ENCODE data around the gene DPYD. TPM values are rescaled to one million over a fixed set of nuclear protein-coding genes. Genes with fewer than 3 reads are reported as not detected.

The DPYD gene
- total RNA-seq, 2 donors from 2014 or later = 52.3 to 53.6 TPM

GRCh38 chr1:97424209-97424608 is 496.6 kb downstream of the DPYD start:
- DNase-seq (no peak), ATAC-seq (no peak)
- H3K27ac Mint-ChIP-seq = no peak overlapping the region
- H3K36me3 Mint-ChIP-seq (ENCODE audit: low read depth) = peaks cover 8% of the 10 kb centered on the region
- H3K27me3 Mint-ChIP-seq = no peaks in the 10 kb centered on the region
- H3K4me3 Mint-ChIP-seq = no peak overlapping the region
- H3K4me1 Mint-ChIP-seq = peaks cover 13% of the 10 kb centered on the region
- no peaks in the 10 kb centered on the region for H3K9me3 ChIP-seq (ENCODE audit: control insufficient read depth, low read length, poor library complexity, severe bottlenecking)

DNA sequence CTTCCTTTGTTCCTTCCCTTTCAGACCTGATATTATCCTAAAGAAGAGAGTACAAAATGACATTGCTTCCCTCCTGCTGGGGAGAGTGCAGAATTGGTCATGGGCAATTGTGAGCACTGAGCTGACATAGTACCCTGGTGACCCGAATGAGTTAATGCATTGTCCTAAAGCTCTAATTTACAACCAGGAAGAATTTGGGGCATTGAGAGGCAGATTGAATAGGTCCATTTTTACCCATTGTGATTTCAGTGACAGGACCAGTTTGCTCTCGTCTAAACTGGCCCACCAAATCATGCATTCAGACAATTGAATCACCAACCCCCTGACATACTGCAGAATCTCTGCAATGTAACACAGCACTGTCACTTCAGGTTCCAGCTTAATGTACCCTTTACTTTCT is 497.4 kb downstream of the DPYD start:
- Mint-ChIP-seq H3K27me3 (no peaks in the 10 kb centered on the region), H3K36me3 (ENCODE audit: low read depth) (peaks cover 11% of the 10 kb centered on the region), H3K4me3 (no peak overlapping the region), H3K4me1 (peaks cover 13% of the 10 kb centered on the region), H3K27ac (no peak overlapping the region)
- DNase-seq (no peak), ATAC-seq (no peak)
- H3K9me3 ChIP-seq (ENCODE audit: control insufficient read depth, low read length, poor library complexity, severe bottlenecking) = no peaks in the 10 kb centered on the region

DNA sequence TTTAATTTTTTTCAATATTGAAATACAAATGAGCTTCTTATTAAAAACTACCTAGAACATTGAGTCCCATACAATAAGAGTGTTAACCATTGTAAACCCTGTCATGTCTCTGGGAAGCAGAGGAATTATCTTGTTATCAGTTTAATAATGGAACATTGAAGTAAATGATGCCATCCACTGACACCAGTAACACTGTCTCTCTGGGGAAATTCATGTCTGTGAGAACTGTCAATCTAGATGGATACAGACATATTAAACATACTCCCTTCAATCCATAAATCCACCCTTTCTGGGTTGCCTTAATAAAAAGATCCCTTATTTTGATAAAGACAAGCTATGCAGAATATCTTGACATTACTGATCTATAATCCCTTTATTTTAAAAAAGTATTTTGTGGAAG is 503.2 kb downstream of the DPYD start:
- Mint-ChIP-seq H3K4me3 (no peak overlapping the region), H3K27me3 (no peaks in the 10 kb centered on the region), H3K27ac (no peak overlapping the region), H3K36me3 (ENCODE audit: low read depth) (peaks cover 12% of the 10 kb centered on the region), H3K4me1 (no peaks in the 10 kb centered on the region)
- DNase-seq (no peak), ATAC-seq (no peak)
- no peaks in the 10 kb centered on the region for H3K9me3 ChIP-seq (ENCODE audit: control insufficient read depth, low read length, poor library complexity, severe bottlenecking)

GRCh38 chr1:97414682-97415312 is 506.0 kb downstream of the DPYD start:
- peaks cover 9% of the 10 kb centered on the region for H3K36me3 Mint-ChIP-seq (ENCODE audit: low read depth)
- DNase-seq (no peak), ATAC-seq (no peak)
- no peaks in the 10 kb centered on the region for H3K4me1 Mint-ChIP-seq
- H3K27me3 Mint-ChIP-seq = no peaks in the 10 kb centered on the region
- no peak overlapping the region for H3K4me3 Mint-ChIP-seq
- no peaks in the 10 kb centered on the region for H3K9me3 ChIP-seq (ENCODE audit: control insufficient read depth, low read length, poor library complexity, severe bottlenecking)
- H3K27ac Mint-ChIP-seq = no peak overlapping the region

- DNase-seq = no peak
- Mint-ChIP-seq H3K4me3 (no peak overlapping the region), H3K4me1 (no peaks in the 10 kb centered on the region), H3K27me3 (no peaks in the 10 kb centered on the region), H3K27ac (no peak overlapping the region), H3K36me3 (ENCODE audit: low read depth) (peaks cover 11% of the 10 kb centered on the region)
- ATAC-seq = no peak
- H3K9me3 ChIP-seq (ENCODE audit: control insufficient read depth, low read length, poor library complexity, severe bottlenecking) = no peaks in the 10 kb centered on the region
Observed at GRCh38 chr1:97412737-97413136, 508.1 kb downstream of the DPYD start.

DNA sequence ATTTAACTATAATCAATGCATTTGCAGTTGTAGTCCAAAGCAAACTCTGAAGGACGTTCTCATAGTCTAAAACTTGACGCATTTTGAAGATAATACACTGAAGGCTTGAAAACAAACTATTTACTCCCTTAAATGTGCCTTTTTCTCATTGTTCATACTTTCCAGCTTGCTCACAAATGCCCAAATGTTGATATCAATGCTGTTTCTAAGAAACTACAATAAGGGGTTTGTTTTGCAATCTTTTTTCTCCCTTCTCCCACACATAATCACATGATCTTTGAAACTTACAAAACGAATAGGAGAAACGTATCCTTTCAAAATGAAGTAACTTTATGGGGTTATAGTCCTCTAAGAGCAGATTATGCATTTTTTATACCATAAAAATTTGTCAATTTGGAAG is 508.7 kb downstream of the DPYD start:
- H3K27me3 Mint-ChIP-seq = no peaks in the 10 kb centered on the region
- H3K4me1 Mint-ChIP-seq = no peaks in the 10 kb centered on the region
- peaks cover 11% of the 10 kb centered on the region for H3K36me3 Mint-ChIP-seq (ENCODE audit: low read depth)
- no peak for ATAC-seq
- H3K27ac Mint-ChIP-seq = no peak overlapping the region
- H3K4me3 Mint-ChIP-seq = no peak overlapping the region
- no peaks in the 10 kb centered on the region for H3K9me3 ChIP-seq (ENCODE audit: control insufficient read depth, low read length, poor library complexity, severe bottlenecking)
- no peak for DNase-seq

DNA sequence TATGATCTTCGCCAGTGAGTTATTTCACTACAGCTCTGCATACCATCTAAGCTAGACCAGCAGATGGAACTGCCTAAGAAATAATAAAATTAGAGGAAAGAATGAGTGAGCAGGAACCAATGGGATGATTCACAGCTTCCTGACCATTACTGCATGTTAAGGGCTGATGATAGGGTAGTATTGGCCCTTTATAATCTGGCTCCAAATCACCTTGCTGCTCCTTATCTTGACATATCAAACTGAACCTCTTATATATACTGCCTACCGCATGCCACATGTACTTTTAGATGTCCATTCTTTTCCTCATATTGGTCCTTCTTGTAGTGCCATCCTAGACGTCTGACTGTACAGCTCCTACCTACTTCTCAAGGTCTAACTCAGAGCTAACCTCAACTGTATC is 524.4 kb downstream of the DPYD start:
- Mint-ChIP-seq H3K27me3 (no peaks in the 10 kb centered on the region), H3K4me3 (no peak overlapping the region), H3K4me1 (no peaks in the 10 kb centered on the region)

DNA sequence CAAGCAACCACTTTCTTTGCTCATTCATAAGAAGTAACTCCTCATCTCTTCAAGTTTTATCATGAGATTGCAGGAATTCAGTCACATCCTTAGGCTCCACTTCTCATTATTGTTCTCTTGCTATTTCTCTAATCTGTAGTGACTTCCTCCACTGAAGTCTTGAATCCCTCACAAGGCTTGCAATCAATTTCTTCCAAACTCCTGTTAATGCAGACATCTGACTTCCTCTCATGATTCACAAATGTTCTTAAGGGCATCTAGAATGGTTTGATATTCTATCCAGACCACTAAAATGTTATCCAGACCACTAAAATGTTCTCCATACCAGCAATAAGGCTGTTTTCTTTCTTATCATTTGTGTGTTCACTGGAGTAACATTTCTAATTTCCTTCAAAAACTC is 528.1 kb downstream of the DPYD start:
- H3K27me3 Mint-ChIP-seq = no peaks in the 10 kb centered on the region
- no peak overlapping the region for H3K27ac Mint-ChIP-seq
- no peak overlapping the region for H3K4me3 Mint-ChIP-seq
- peaks cover 3% of the 10 kb centered on the region for H3K36me3 Mint-ChIP-seq (ENCODE audit: low read depth)
- H3K9me3 ChIP-seq (ENCODE audit: control insufficient read depth, low read length, poor library complexity, severe bottlenecking) = no peaks in the 10 kb centered on the region
- DNase-seq = no peak
- H3K4me1 Mint-ChIP-seq = peaks cover 2% of the 10 kb centered on the region
- no peak for ATAC-seq

More for the DNA sequence above, 524.4 kb downstream of the DPYD start:
- Mint-ChIP-seq H3K36me3 (ENCODE audit: low read depth) (no peaks in the 10 kb centered on the region), H3K27ac (no peak overlapping the region)
- H3K9me3 ChIP-seq (ENCODE audit: control insufficient read depth, low read length, poor library complexity, severe bottlenecking) = no peaks in the 10 kb centered on the region
- DNase-seq (no peak), ATAC-seq (no peak)

GRCh38 chr1:97385536-97386277 is 535.1 kb downstream of the DPYD start:
- Mint-ChIP-seq H3K27me3 (no peaks in the 10 kb centered on the region), H3K4me3 (no peak overlapping the region), H3K27ac (no peak overlapping the region), H3K4me1 (peaks cover 7% of the 10 kb centered on the region), H3K36me3 (ENCODE audit: low read depth) (peaks cover 8% of the 10 kb centered on the region)
- DNase-seq = no peak
- no peaks in the 10 kb centered on the region for H3K9me3 ChIP-seq (ENCODE audit: control insufficient read depth, low read length, poor library complexity, severe bottlenecking)
- ATAC-seq = no peak

DNA sequence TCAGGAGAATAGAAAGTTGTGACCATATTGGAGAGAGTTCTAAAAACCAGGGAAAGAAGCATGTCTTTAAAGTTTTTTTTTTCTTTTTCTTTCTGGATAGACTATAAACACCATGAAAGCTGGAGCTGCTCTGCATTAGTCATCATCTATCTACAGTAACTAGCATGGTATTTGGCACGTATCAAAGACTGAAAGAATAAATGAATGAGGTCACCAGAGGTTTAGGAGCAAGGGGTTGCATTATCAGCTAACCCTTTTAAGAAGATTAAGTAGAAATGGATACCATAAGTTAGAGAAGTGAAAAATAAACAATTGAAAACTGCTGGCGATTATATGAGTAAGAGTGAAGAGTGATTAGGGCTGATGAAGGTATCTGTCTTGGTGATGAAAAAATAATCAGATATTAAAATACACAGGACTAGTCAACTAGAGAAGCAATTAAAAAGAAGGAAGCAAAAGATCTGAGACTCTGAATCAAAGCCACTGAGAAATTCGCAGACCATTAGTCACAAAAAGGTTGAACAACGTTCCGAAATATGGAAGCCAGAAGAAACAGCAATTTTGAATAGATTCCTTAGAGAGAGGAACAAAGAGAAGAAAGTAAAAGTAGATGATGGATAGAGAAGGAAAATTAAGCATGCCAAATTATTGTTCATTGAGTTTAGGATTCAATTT is 536.4 kb downstream of the DPYD start:
- DNase-seq (no peak), ATAC-seq (no peak)
- Mint-ChIP-seq H3K4me1 (peaks cover 7% of the 10 kb centered on the region), H3K27me3 (no peaks in the 10 kb centered on the region), H3K36me3 (ENCODE audit: low read depth) (peaks cover 8% of the 10 kb centered on the region), H3K27ac (no peak overlapping the region), H3K4me3 (no peak overlapping the region)
- H3K9me3 ChIP-seq (ENCODE audit: control insufficient read depth, low read length, poor library complexity, severe bottlenecking) = no peaks in the 10 kb centered on the region

GRCh38 chr1:97383797-97384196 is 537.0 kb downstream of the DPYD start:
- no peak overlapping the region for H3K4me3 Mint-ChIP-seq
- no peak for ATAC-seq
- peaks cover 8% of the 10 kb centered on the region for H3K36me3 Mint-ChIP-seq (ENCODE audit: low read depth)
- peaks cover 7% of the 10 kb centered on the region for H3K4me1 Mint-ChIP-seq
- H3K27me3 Mint-ChIP-seq = no peaks in the 10 kb centered on the region
- no peak overlapping the region for H3K27ac Mint-ChIP-seq
- no peaks in the 10 kb centered on the region for H3K9me3 ChIP-seq (ENCODE audit: control insufficient read depth, low read length, poor library complexity, severe bottlenecking)
- DNase-seq = no peak

- Mint-ChIP-seq H3K36me3 (ENCODE audit: low read depth) (peaks cover 3% of the 10 kb centered on the region), H3K4me3 (no peak overlapping the region), H3K4me1 (peaks cover 6% of the 10 kb centered on the region)
Observed at GRCh38 chr1:97382206-97382605, 538.6 kb downstream of the DPYD start.

GRCh38 chr1:97379387-97380075 is 541.3 kb downstream of the DPYD start:
- H3K4me3 Mint-ChIP-seq = no peak overlapping the region
- H3K9me3 ChIP-seq (ENCODE audit: control insufficient read depth, low read length, poor library complexity, severe bottlenecking) = no peaks in the 10 kb centered on the region
- peaks cover 3% of the 10 kb centered on the region for H3K36me3 Mint-ChIP-seq (ENCODE audit: low read depth)
- DNase-seq (no peak), ATAC-seq (no peak)
- H3K27ac Mint-ChIP-seq = no peak overlapping the region
- no peaks in the 10 kb centered on the region for H3K27me3 Mint-ChIP-seq
- H3K4me1 Mint-ChIP-seq = peaks cover 4% of the 10 kb centered on the region

More at GRCh38 chr1:97382206-97382605, 538.6 kb downstream of the DPYD start:
- Mint-ChIP-seq H3K27ac (no peak overlapping the region), H3K27me3 (no peaks in the 10 kb centered on the region)
- ATAC-seq (no peak), DNase-seq (no peak)
- H3K9me3 ChIP-seq (ENCODE audit: control insufficient read depth, low read length, poor library complexity, severe bottlenecking) = no peaks in the 10 kb centered on the region
